ENCODE measurements around the gene TSEN34.

Gene TSEN34

GRCh38 chr19:54149021-54149812 lies 41.9 kb upstream of the TSEN34 start:
- TF ChIP-seq CTCF (IDR thresholded peaks at IDR 0.05; ENCODE audit: extremely low read depth, missing control alignments) = no peak
- DNase-seq (ENCODE audit: low spot score) = no peak

DNA sequence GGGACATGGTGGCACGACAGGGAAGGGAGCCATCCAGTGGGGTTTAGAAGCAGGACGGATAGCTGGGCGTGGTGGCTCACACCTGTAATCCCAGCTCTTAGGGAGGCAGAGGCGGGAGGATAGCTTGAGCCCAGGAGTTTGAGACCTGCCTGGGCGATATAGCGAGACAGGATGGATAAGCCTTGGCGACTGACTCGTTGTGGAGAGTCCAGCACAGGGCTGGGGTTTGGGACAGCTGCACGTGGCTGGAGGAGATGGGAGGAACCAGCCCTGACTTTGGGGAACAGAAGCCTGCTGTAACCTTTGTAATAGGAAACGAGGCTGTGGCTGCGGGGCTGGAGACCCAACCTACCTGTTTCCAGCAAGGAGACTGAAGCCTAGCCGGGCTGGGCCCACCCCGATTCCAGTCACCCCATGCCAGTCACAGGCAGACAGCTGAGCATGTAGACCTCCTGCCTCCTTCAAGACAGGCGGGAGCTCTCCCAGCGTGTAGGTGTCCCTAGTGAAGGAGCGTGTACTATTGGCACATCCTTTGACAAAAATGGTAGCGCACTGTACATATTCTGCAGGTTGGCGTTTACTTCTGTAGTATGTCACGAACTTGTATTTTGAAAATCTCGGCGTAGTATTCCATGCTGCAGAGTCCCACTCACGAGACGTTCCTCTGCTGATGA lies 39.6 kb upstream of the TSEN34 start:
- no peak for DNase-seq (ENCODE audit: low spot score)
- no peak for TF ChIP-seq CTCF (IDR thresholded peaks at IDR 0.05; ENCODE audit: extremely low read depth, missing control alignments)

DNA sequence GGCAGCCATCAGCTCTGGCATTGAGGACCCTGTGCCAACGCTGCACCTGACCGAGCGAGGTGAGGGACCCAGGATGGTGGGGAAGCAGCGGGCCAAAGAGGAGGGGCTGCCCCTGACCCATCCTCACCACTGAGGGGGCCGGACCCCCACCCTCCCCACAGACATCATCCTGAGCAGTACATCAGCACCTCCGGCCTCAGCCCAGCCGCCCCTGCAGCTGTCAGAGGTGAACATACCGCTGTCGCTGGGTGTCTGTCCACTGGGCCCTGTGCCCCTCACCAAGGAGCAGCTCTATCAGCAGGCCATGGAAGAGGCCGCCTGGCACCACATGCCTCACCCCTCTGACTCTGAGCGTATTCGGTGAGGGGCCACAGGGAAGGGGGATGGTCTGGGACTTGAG lies 38.8 kb upstream of the TSEN34 start:
- DNase-seq (ENCODE audit: low spot score) = no peak
- TF ChIP-seq CTCF (IDR thresholded peaks at IDR 0.05; ENCODE audit: extremely low read depth, missing control alignments) = no peak

DNA sequence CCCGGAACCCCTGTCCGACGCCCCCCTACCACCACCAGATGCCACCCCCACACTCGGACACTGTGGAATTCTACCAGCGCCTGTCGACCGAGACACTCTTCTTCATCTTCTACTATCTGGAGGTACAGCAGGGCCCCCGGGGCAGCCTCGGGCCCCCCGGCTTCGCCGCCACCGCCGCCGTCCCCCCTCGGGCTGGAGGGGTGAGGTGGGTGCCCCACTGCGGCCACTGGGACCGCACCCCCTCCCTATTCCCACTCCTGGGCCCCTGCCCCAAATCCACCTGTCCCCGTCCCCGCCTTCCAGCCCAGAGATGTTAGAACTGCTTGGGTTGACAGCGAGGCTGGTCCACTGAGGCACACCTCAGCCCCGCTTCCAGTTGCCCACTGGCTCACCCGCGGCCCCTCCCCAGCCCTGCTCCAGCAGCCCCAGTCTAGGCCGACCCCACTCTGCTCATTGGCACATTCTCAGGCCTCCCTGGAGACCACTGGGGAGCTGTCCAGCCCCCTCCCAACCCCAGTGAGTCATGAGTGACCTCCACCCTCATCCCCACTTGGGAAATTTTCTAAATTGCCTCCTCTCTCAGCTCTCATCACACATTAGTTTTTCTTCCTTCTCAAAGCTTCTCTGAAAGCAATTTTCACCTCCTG lies 38.1 kb upstream of the TSEN34 start:
- DNase-seq (ENCODE audit: low spot score) = no peak
- no peak for TF ChIP-seq CTCF (IDR thresholded peaks at IDR 0.05; ENCODE audit: extremely low read depth, missing control alignments)

DNA sequence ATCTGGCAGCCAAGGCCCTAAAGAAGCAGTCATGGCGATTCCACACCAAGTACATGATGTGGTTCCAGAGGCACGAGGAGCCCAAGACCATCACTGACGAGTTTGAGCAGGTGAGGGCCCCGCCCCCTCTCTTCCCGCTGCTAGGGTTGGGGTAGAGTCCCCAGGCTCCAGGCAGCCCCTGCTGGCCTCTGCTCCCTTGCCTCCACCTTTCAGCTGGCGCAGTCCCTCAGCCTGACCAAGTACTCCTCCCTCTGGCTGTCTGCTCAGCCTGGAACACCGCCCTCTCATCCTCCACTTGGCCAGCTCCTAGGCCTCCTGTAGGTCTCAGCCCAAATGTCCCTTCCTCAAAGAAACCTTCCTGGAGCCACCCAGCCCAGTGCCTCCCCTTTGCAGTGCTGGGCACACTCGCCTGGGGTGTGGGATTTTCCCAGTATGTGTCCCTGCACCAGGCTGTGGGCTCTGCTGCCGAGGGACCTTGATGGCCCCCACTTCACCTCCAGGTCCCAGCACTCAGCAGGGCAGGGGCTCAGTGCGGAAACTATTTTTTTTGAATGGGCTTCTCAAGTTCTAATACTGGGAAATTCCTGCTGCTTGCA lies 37.3 kb upstream of the TSEN34 start:
- no peak for DNase-seq (ENCODE audit: low spot score)
- TF ChIP-seq CTCF (IDR thresholded peaks at IDR 0.05; ENCODE audit: extremely low read depth, missing control alignments) = no peak

DNA sequence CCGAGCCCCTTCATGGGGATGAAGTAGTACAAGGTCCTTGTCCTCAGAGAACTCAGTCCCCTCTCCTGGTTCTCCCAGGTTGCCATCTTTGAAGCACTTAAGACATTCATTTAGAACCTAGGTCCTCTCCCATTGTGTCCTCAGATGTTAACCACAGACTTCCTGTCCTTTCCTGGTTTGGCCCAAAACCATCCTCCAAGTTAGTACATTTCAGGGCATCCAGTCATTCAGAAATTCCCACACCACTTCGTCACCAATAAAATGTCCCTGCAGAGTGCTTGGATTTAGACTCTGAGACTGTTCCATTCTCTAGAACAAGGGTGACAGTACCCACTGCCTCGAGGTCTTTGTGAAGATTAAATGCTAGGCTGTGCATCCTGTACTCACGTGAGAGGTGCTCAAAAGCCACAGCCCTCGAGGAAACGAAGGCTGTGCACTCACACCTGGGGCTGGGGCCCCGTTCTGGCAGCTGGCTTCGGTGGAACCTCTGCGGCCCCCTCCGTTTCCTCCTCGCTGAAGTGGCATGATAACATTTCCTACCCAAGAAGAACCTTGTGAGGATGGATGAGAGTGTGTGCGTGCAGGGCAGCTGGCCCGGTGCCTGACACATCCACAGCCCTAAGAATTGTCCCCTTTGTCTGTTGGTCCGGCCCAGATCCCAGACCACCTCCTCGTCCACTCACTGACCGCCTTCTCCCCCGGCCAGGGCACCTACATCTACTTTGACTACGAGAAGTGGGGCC lies 36.3 kb upstream of the TSEN34 start:
- TF ChIP-seq CTCF (IDR thresholded peaks at IDR 0.05; ENCODE audit: extremely low read depth, missing control alignments) = no peak
- no peak for DNase-seq (ENCODE audit: low spot score)

All from GM20000 (cell line).